Erythroblast (primary cell): ENCODE data around the gene PADI2.

Experiments
- GATA1 ChIP-seq: IDR thresholded peaks from 2 replicates; pipeline ENCODE4 v1.6.1; 2011; ENCODE audit warnings: low read depth, mild to moderate bottlenecking, control low read depth, low read length, moderate library complexity
- POLR2A ChIP-seq: IDR thresholded peaks from 2 replicates; pipeline ENCODE4 v1.6.1; 2011; ENCODE audit warnings: mild to moderate bottlenecking, low read length

DNA sequence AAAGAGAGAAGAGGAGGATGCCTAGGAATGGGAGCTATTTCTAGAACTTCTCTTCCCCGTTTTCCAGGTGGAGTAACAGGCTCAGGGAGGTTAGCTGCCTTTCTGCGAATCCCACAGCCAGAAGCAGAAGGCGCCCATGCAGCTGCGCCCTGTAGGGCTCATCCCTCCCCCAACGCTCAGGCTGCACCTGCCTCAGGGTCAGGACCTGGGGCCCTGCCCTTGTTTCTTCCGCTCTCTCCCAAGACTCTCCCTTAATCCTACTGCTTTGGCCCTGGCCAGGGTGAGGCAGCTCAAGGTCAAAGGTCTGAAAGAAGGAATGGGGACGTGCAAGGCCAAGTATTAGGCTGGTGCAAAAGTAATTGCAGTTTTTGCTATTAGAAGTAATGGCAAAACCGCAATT is 30.5 kb upstream of the PADI2 start:
- no peak for TF ChIP-seq POLR2A
- TF ChIP-seq GATA1 = no peak
